K562 (cell line): ENCODE results near the gene CHMP4B. TPM values are rescaled to one million over a fixed set of nuclear protein-coding genes. Genes with fewer than 3 reads are reported as not detected.

ENCODE experiments used
- ATAC-seq: fragments of 200-7000 bp; cut with Tn5 transposase; 3 replicates; pipeline ENCODE4 v1.9.1; 2020; ENCODE audit warnings: moderate library complexity
- BruUV-seq: library from RNA; stranded (reverse); fragments of 400-500 nt; replicated peaks from 2 replicates; lab custom pipeline; 2021; lab: Mats Ljungman, UMichigan
- CTCF ChIA-PET: fragments of 300-600 bp; formaldehyde crosslinking; extraction: SDS; loops from one replicate; lab custom pipeline; 2021; ENCODE audit warnings: low intra/inter-chr PET ratio; lab: Yijun Ruan, JAX
- POLR2A ChIA-PET: fragments of 300-600, 350-650 bp; sonication (Branson Sonifier 250); formaldehyde crosslinking; extraction: SDS; loops from one replicate; lab custom pipeline; 2021; ENCODE audit warnings: antibody characterized with exemption, inconsistent platforms; lab: Yijun Ruan, JAX
- DNase-seq, 4 experiments: peaks; one replicate each; pipeline versions ENCODE4 v3.0.0 to v3.0.0-alpha.2; 2011 to 2018; ENCODE audit warnings: low spot score in 3 of 4, mixed read lengths in 3 of 4; ENCODE audit errors: extremely low read depth in 1 of 4
- FAIRE-seq: peaks from 2 replicates; lab custom pipeline; 2011; peaks lifted over from hg19 to GRCh38; lab: Jason Lieb, UNC
- H2AFZ ChIP-seq: 2 replicates; pipeline ENCODE4 v1.6.0; 2011; ENCODE audit warnings: low read depth, low read length, control low read depth, inconsistent platforms
- H3K27ac ChIP-seq: fragments of 200-600 bp; 3 replicates; pipeline ENCODE4 v1.8.0; 2011; ENCODE audit warnings: low read depth, mild to moderate bottlenecking, control low read depth, inconsistent platforms, low read length, moderate library complexity, mixed read lengths; ENCODE audit errors: extremely low read depth
- H3K27me3 ChIP-seq, 2 experiments: fragments of 300-600 bp in 1 of 2; 2 replicates in 1 of 2; 3 replicates in 1 of 2; pipeline versions ENCODE4 v1.6.0 to v1.8.0; 2011; ENCODE audit warnings: inconsistent platforms in 2 of 2, low read length in 2 of 2, mild to moderate bottlenecking in 1 of 2, mixed read lengths in 1 of 2, moderate library complexity in 1 of 2; ENCODE audit not compliant: control insufficient read depth in 2 of 2, insufficient read depth in 2 of 2
- H3K36me3 ChIP-seq: fragments of 300-600 bp; 3 replicates; pipeline ENCODE4 v1.8.0; 2011; ENCODE audit warnings: mild to moderate bottlenecking, low read length, inconsistent platforms; ENCODE audit not compliant: control insufficient read depth, insufficient read depth
- H3K4me1 ChIP-seq, 2 experiments: fragments of 200-600 bp in 1 of 2; replicated peaks in 1 of 2; 2 replicates in 1 of 2; 3 replicates in 1 of 2; pipeline versions ENCODE4 v1.5.1 to v1.8.0; 2011; ENCODE audit warnings: inconsistent platforms in 2 of 2, low read length in 2 of 2, mild to moderate bottlenecking in 1 of 2, mixed read lengths in 1 of 2, moderate library complexity in 1 of 2; ENCODE audit not compliant: control insufficient read depth in 2 of 2, insufficient read depth in 2 of 2
- H3K4me2 ChIP-seq: 2 replicates; pipeline ENCODE4 v1.6.1; 2011; ENCODE audit warnings: low read length, control low read depth, inconsistent platforms, mixed read lengths; ENCODE audit not compliant: insufficient read depth
- H3K4me3 ChIP-seq: fragments of 200-600 bp; sonication (generic), shearing (Covaris generic); 2 replicates; pipeline ENCODE4 v1.5.1; 2016; ENCODE audit warnings: control low read depth, inconsistent platforms
- H3K79me2 ChIP-seq: fragments of 200-600 bp; 3 replicates; pipeline ENCODE4 v1.8.0; 2011; ENCODE audit warnings: low read length, inconsistent platforms; ENCODE audit not compliant: control insufficient read depth, insufficient read depth
- H3K9ac ChIP-seq, 2 experiments: 2 replicates each; pipeline versions ENCODE4 v1.6.0 to v1.6.1; 2011; ENCODE audit warnings: low read depth in 2 of 2, low read length in 2 of 2, control low read depth in 1 of 2, inconsistent platforms in 1 of 2, mild to moderate bottlenecking in 1 of 2, mixed read lengths in 1 of 2; ENCODE audit not compliant: insufficient read depth in 1 of 2
- H3K9me1 ChIP-seq: one replicate; pipeline ENCODE4 v1.6.0; 2011; ENCODE audit warnings: inconsistent platforms, mild to moderate bottlenecking, low read length, moderate library complexity; ENCODE audit not compliant: control insufficient read depth, insufficient read depth
- H3K9me3 ChIP-seq: replicated peaks from 2 replicates; pipeline ENCODE4 v1.5.1; 2011; ENCODE audit warnings: low read depth, low read length, inconsistent platforms; ENCODE audit not compliant: control insufficient read depth, insufficient read depth
- H4K20me1 ChIP-seq: replicated peaks from 2 replicates; pipeline ENCODE4 v1.6.1; 2011; ENCODE audit warnings: low read length, inconsistent platforms, mixed read lengths; ENCODE audit not compliant: control insufficient read depth, insufficient read depth
- HNRNPH1 ChIP-seq: fragments of 200-400 bp; formaldehyde crosslinking; optimal IDR thresholded peaks from 2 replicates; pipeline ENCODE3; 2017; ENCODE audit warnings: low read depth, mild to moderate bottlenecking, low read length, moderate library complexity
- KHSRP ChIP-seq: fragments of 450-650 bp; IDR thresholded peaks from 2 replicates; pipeline ENCODE4 v1.6.1; 2017
- TRIM25 ChIP-seq: fragments of 450-650 bp; IDR thresholded peaks from 2 replicates; pipeline ENCODE4 v1.7.0; 2016; ENCODE audit warnings: borderline replicate concordance
- ZNF316 ChIP-seq: fragments of 450-650 bp; IDR thresholded peaks from 2 replicates; pipeline ENCODE4 v1.6.1; 2016
- WGBS: fragments of 100-300 bp; shearing (Covaris generic); methylation state at CpG from one replicate; pipeline ENCODE4 v1.1.6; 2016; ENCODE audit warnings: low coverage, mixed read lengths; ENCODE audit not compliant: insufficient coverage; ENCODE audit errors: missing lambda C conversion rate; 5-methylcytosine and 5-hydroxymethylcytosine counted together
- in situ Hi-C: fragments of 300-500 bp; cut with MboI; formaldehyde crosslinking; loops from 4 replicates; pipeline ENCODE4 v1.15.0; 2018; ENCODE audit warnings: inconsistent platforms, mixed read lengths
- intact Hi-C: fragments of 100-400 bp; cut with micrococcal nuclease; formaldehyde crosslinking; loops from 2 replicates; pipeline ENCODE4 v1.14.2; 2022
- polyA plus RNA-seq, 8 experiments: library from polyadenylated mRNA; depleted of rRNA in 4 of 8; stranded (reverse) in 5 of 8; unstranded in 3 of 8; fragments of >200 nt; fragmentation: Nextera tagmentation in 2 of 8; fragmentation: Illumina TruSeq in 1 of 8; extraction: Ambion mirVana in 2 of 8; extraction: Trizol in 1 of 8; gene quantifications; 2 replicates each; pipeline versions ENCODE4 v1.2.1 to v1.2.3, GENCODE V29; 2011 to 2014; ENCODE audit warnings: inconsistent platforms in 1 of 8, missing spikeins in 1 of 8
- total RNA-seq, 7 experiments: library from RNA; depleted of rRNA in 6 of 7; stranded (reverse); fragments of >200 nt in 6 of 7; fragmentation: Illumina TruSeq in 2 of 7; extraction: Trizol in 2 of 7; gene quantifications; 2 replicates each; pipeline versions ENCODE4 v1.2.1 to v1.2.3, GENCODE V29; 2011 to 2021; ENCODE audit warnings: low replicate concordance in 1 of 7

Gene CHMP4B
- total and polyA plus RNA-seq, 9 of the 15 experiments (the other 6 are each of a cell fraction or from before 2014, with no cell fraction given): 1.8 to 64.7 (median 31.8) TPM

- no peak for TF ChIP-seq TRIM25
- TF ChIP-seq KHSRP: no peak
These were observed 7.2 kb upstream of the CHMP4B start (continued) for GRCh38 chr20:33803921-33804337.

GRCh38 chr20:33808388-33808787 lies 2.8 kb upstream of the CHMP4B start:
- ATAC-seq: no peak
- H3K9ac ChIP-seq: no peak overlapping the region
- in situ Hi-C loops: no loop called here
- BruUV-seq: no TSS peak
- TF ChIP-seq ZNF316 (peak; percentile 56), HNRNPH1 (no peak)
- TF ChIP-seq, all 486 proteins: peak for 1
- H3K4me1 ChIP-seq: peaks cover 5 to 15% of the 10 kb centered on the region in 2 experiments
- 29% methylated on average over 2 of the region's 3 CpGs for WGBS
- H3K36me3 ChIP-seq: no peaks in the 10 kb centered on the region
- FAIRE-seq: no peak
- CTCF ChIA-PET: no interaction called here
- H3K4me2 ChIP-seq: no peak overlapping the region
- no peaks in the 10 kb centered on the region for H3K27me3 ChIP-seq
- intact Hi-C loops: no loop called here
- H3K4me3 ChIP-seq: no peak overlapping the region
- no peaks in the 10 kb centered on the region for H3K9me1 ChIP-seq
- peaks cover 17% of the 10 kb centered on the region for H4K20me1 ChIP-seq
- POLR2A ChIA-PET: no interaction called here
- peaks cover 22% of the 10 kb centered on the region for H3K79me2 ChIP-seq
- no peak overlapping the region for H2AFZ ChIP-seq
- no peak for DNase-seq
- H3K9me3 ChIP-seq: no peaks in the 10 kb centered on the region
- no peak overlapping the region for H3K27ac ChIP-seq
